Measurements from ENCODE around the gene ZNF629.

The ZNF629 gene

DNA sequence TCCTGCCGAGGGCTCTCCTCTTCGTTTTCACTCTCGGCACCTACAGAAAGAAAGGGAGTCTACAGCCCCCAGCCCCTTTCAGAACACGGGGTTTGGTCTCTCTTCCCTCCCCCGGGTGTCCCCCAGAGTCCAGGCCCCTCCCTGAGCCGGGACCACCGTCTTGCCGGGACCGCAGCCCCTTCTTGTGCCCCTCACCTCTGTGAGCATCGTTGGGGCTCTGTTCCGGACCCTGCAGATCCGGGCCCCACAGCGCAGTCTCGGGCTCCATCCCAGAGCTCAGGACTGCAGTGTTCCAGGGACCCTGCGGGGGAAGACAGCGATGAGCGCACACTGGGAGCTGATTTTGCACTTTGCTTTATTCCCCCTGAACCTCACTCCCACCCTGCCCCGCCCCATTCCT, 2.8 kb downstream of the ZNF629 start:
- Histone ChIP-seq H3K27me3 (ENCODE audit: insufficient read depth, low read length) (no peaks in the 10 kb centered on the region), H3K4me3 (ENCODE audit: low read length) (no peak overlapping the region), H3K36me3 (ENCODE audit: insufficient read depth, low read depth, low read length) (peaks cover 32% of the 10 kb centered on the region), H3K27ac (ENCODE audit: low read length) (no peak overlapping the region), H3K9me3 (ENCODE audit: insufficient read depth, low read depth, low read length) (no peaks in the 10 kb centered on the region), H3K4me1 (ENCODE audit: insufficient read depth, low read length) (peaks cover 5% of the 10 kb centered on the region; the same call in 1 of the 2 replicates), H3K9ac (ENCODE audit: low read depth, low read length) (no peak overlapping the region)

- H3K27me3 ChIP-seq (ENCODE audit: insufficient read depth, low read length) = no peaks in the 10 kb centered on the region
- no peak overlapping the region for H3K27ac ChIP-seq (ENCODE audit: low read length)
- no peak overlapping the region for H3K9ac ChIP-seq (ENCODE audit: low read depth, low read length)
- H3K4me1 ChIP-seq (ENCODE audit: insufficient read depth, low read length) = peaks cover 11% of the 10 kb centered on the region; the same call in 1 of the 2 replicates
- peaks cover 32% of the 10 kb centered on the region for H3K36me3 ChIP-seq (ENCODE audit: insufficient read depth, low read depth, low read length)
- H3K9me3 ChIP-seq (ENCODE audit: insufficient read depth, low read depth, low read length) = no peaks in the 10 kb centered on the region
- H3K4me3 ChIP-seq (ENCODE audit: low read length) = no peak overlapping the region
These were observed 3.5 kb downstream of the ZNF629 start for GRCh38 chr16:30783280-30784109.

GRCh38 chr16:30782486-30783279, 4.3 kb downstream of the ZNF629 start:
- Histone ChIP-seq H3K4me3 (ENCODE audit: low read length) (no peak overlapping the region), H3K4me1 (ENCODE audit: insufficient read depth, low read length) (peaks cover 9% of the 10 kb centered on the region; the same call in 1 of the 2 replicates), H3K36me3 (ENCODE audit: insufficient read depth, low read depth, low read length) (peaks cover 32% of the 10 kb centered on the region), H3K27ac (ENCODE audit: low read length) (no peak overlapping the region), H3K9me3 (ENCODE audit: insufficient read depth, low read depth, low read length) (no peaks in the 10 kb centered on the region), H3K9ac (ENCODE audit: low read depth, low read length) (no peak overlapping the region), H3K27me3 (ENCODE audit: insufficient read depth, low read length) (no peaks in the 10 kb centered on the region)

- H3K36me3 ChIP-seq (ENCODE audit: insufficient read depth, low read depth, low read length) = peaks cover 32% of the 10 kb centered on the region
- H3K4me1 ChIP-seq (ENCODE audit: insufficient read depth, low read length) = peaks cover 6% of the 10 kb centered on the region; the same call in 1 of the 2 replicates
- H3K4me3 ChIP-seq (ENCODE audit: low read length) = no peak overlapping the region
- no peak overlapping the region for H3K27ac ChIP-seq (ENCODE audit: low read length)
- no peak overlapping the region for H3K9ac ChIP-seq (ENCODE audit: low read depth, low read length)
- peaks cover 7% of the 10 kb centered on the region; the same call in 1 of the 2 replicates for H3K27me3 ChIP-seq (ENCODE audit: insufficient read depth, low read length)
- no peaks in the 10 kb centered on the region for H3K9me3 ChIP-seq (ENCODE audit: insufficient read depth, low read depth, low read length)
These were observed 6.5 kb downstream of the ZNF629 start for GRCh38 chr16:30780549-30780948.

- Histone ChIP-seq H3K9ac (ENCODE audit: low read depth, low read length) (no peak overlapping the region), H3K4me3 (ENCODE audit: low read length) (no peak overlapping the region), H3K36me3 (ENCODE audit: insufficient read depth, low read depth, low read length) (peaks cover 32% of the 10 kb centered on the region), H3K27ac (ENCODE audit: low read length) (no peak overlapping the region), H3K4me1 (ENCODE audit: insufficient read depth, low read length) (peaks cover 6% of the 10 kb centered on the region; the same call in 1 of the 2 replicates), H3K27me3 (ENCODE audit: insufficient read depth, low read length) (peaks cover 7% of the 10 kb centered on the region; the same call in 1 of the 2 replicates), H3K9me3 (ENCODE audit: insufficient read depth, low read depth, low read length) (no peaks in the 10 kb centered on the region)
These were observed 7.0 kb downstream of the ZNF629 start for GRCh38 chr16:30780021-30780420.

DNA sequence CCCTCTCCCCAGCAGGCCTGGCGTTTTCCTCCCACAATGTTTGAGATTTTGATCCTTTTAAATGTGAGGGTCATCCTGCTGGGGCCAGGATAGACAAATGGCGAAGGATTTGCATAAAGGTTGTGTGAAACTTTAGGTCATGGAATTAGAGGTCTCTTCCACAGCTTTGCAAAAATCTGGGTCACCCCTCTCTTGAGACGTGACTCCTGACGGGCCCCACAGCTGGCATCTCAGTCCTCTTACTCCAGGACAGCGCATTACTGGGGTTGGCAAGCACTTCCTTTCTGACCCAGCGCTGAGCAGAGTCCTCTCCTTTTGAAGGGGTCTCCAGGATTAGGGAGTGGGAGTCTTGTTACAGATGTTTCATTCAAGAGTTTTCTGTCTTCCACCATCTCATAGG, 7.4 kb downstream of the ZNF629 start:
- Histone ChIP-seq H3K9ac (ENCODE audit: low read depth, low read length) (no peak overlapping the region), H3K36me3 (ENCODE audit: insufficient read depth, low read depth, low read length) (peaks cover 34% of the 10 kb centered on the region), H3K4me1 (ENCODE audit: insufficient read depth, low read length) (peaks cover 6% of the 10 kb centered on the region; the same call in 1 of the 2 replicates), H3K9me3 (ENCODE audit: insufficient read depth, low read depth, low read length) (no peaks in the 10 kb centered on the region), H3K4me3 (ENCODE audit: low read length) (no peak overlapping the region), H3K27ac (ENCODE audit: low read length) (no peak overlapping the region), H3K27me3 (ENCODE audit: insufficient read depth, low read length) (peaks cover 7% of the 10 kb centered on the region; the same call in 1 of the 2 replicates)

DNA sequence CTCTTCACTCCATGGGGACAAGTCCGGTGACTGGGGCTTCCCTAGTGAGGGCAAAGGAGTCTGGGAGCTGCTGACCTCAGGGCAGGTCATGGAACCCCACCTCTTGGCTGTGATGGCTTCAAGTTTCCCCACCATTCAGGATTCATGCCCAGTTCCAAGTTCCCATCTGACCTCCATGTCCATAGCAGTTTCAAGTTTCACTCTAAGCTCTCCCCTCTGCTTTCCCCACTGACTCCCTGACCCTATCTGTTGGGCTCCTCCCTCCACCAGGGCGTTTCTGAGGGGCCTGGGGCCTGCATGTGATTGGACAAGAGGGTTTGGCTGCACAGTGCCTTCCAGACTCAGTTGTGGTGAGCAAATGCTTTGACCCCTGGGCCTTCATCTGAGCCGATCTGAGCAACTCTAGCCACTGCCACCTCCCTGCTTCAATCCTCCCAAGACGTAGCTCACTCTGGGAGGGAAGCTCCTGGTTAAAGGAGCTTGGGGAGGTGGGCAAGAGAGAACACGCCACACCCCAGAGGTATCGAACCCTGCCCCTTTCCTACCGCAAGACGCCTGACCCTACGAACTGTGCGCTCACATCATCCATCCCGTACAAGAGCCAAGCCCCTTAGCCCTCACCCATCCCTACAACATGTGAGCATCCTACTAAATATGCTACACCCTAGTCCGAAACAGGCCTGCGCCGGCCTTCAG, 8.3 kb downstream of the ZNF629 start:
- Histone ChIP-seq H3K27ac (ENCODE audit: low read length) (no peak overlapping the region), H3K27me3 (ENCODE audit: insufficient read depth, low read length) (peaks cover 7% of the 10 kb centered on the region; the same call in 1 of the 2 replicates), H3K4me1 (ENCODE audit: insufficient read depth, low read length) (peaks cover 6% of the 10 kb centered on the region; the same call in 1 of the 2 replicates), H3K4me3 (ENCODE audit: low read length) (no peak overlapping the region), H3K36me3 (ENCODE audit: insufficient read depth, low read depth, low read length) (peaks cover 40% of the 10 kb centered on the region), H3K9me3 (ENCODE audit: insufficient read depth, low read depth, low read length) (no peaks in the 10 kb centered on the region), H3K9ac (ENCODE audit: low read depth, low read length) (0 out of 2 replicates have a peak overlapping the region, but pooled peaks have one; percentile 6)

- no peak overlapping the region for H3K9ac ChIP-seq (ENCODE audit: low read depth, low read length)
- peaks cover 39% of the 10 kb centered on the region for H3K36me3 ChIP-seq (ENCODE audit: insufficient read depth, low read depth, low read length)
- peaks cover 7% of the 10 kb centered on the region; the same call in 1 of the 2 replicates for H3K27me3 ChIP-seq (ENCODE audit: insufficient read depth, low read length)
- H3K4me1 ChIP-seq (ENCODE audit: insufficient read depth, low read length) = peaks cover 6% of the 10 kb centered on the region; the same call in 1 of the 2 replicates
- no peak overlapping the region for H3K4me3 ChIP-seq (ENCODE audit: low read length)
- H3K27ac ChIP-seq (ENCODE audit: low read length) = no peak overlapping the region
- no peaks in the 10 kb centered on the region for H3K9me3 ChIP-seq (ENCODE audit: insufficient read depth, low read depth, low read length)
These were observed 9.3 kb downstream of the ZNF629 start for GRCh38 chr16:30777591-30778297.

DNA sequence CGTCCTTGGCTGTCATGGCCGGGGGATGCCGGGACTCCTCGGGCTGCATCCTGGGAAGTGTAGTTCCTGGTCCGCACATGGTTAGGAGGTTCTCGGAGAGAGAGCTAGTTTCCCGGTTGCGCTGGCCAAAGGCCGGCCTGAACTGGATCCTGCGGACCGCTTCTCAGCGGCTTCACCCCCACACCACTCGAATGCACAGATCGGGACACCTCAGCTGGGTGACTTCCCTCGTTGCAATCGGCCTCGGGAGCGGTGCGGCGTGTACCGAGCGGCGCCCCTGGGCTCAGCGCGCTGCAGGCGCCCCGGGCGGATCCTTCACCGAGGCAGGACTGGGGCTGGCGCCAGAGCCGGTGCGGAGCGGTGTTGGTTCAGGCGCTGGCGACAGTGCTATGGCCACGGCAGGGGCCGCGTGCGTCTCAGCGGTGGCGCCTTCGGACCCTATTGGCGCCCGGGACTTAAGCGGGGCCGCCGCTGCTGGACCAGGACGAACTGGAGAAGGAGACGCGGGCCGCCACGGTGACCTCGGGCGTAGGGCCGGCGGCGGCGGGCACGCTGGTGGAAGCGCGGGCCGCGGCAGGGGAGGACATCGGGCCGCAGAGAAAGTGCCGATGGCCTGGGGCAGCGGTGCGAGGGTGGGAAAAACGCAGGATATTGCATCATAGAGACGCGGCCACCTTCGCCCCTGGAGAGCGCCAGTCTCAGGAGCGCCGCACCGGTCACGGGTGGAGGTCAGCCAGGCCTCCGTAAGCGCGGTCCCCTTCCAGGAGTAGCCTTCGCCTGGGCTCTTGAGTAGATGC, 11.4 kb downstream of the ZNF629 start:
- H3K9me3 ChIP-seq (ENCODE audit: insufficient read depth, low read depth, low read length) = no peaks in the 10 kb centered on the region

GRCh38 chr16:30775131-30775391, 11.9 kb downstream of the ZNF629 start:
- no peaks in the 10 kb centered on the region for H3K9me3 ChIP-seq (ENCODE audit: insufficient read depth, low read depth, low read length)
- H3K4me1 ChIP-seq (ENCODE audit: insufficient read depth, low read length) = peaks cover 6% of the 10 kb centered on the region; the same call in 1 of the 2 replicates
- H3K4me3 ChIP-seq (ENCODE audit: low read length) = peak overlapping the region; percentile 89; the same call in 1 of the 2 replicates
- H3K36me3 ChIP-seq (ENCODE audit: insufficient read depth, low read depth, low read length) = peaks cover 45% of the 10 kb centered on the region
- H3K27ac ChIP-seq (ENCODE audit: low read length) = no peak overlapping the region
- H3K9ac ChIP-seq (ENCODE audit: low read depth, low read length) = peak overlapping the region; percentile 93; the same call in 1 of the 2 replicates
- H3K27me3 ChIP-seq (ENCODE audit: insufficient read depth, low read length) = peaks cover 7% of the 10 kb centered on the region; the same call in 1 of the 2 replicates

More for the DNA sequence above, 11.4 kb downstream of the ZNF629 start:
- H3K4me1 ChIP-seq (ENCODE audit: insufficient read depth, low read length) = peaks cover 6% of the 10 kb centered on the region; the same call in 1 of the 2 replicates
- peak overlapping the region; percentile 93 for H3K9ac ChIP-seq (ENCODE audit: low read depth, low read length)
- H3K27me3 ChIP-seq (ENCODE audit: insufficient read depth, low read length) = peaks cover 7% of the 10 kb centered on the region; the same call in 1 of the 2 replicates
- peaks cover 40% of the 10 kb centered on the region for H3K36me3 ChIP-seq (ENCODE audit: insufficient read depth, low read depth, low read length)
- H3K27ac ChIP-seq (ENCODE audit: low read length) = peak overlapping the region; percentile 91
- peak overlapping the region; percentile 89 for H3K4me3 ChIP-seq (ENCODE audit: low read length)
